ENCODE measurements around the gene MTA1.

- no peak for TF ChIP-seq CTCF (conservative IDR thresholded peaks at IDR 0.05; ENCODE audit: low read length)
- no peak for TF ChIP-seq EZH2phosphoT487 (IDR thresholded peaks at IDR 0.05; ENCODE audit: borderline replicate concordance, low read depth, low read length)
Observed at GRCh38 chr14:105416671-105417070, 3.0 kb upstream of the MTA1 start.

All from OCI-LY7 (cell line).